Naive thymus-derived CD4-positive, alpha-beta T cell (primary cell): Measurements from ENCODE around the gene DUSP9. TPM values are rescaled to one million over a fixed set of nuclear protein-coding genes. Genes with fewer than 3 reads are reported as not detected.
A peak's percentile ranks its signal among the peaks of the same experiment; 100 is the strongest.
"Not testable (repeated sequence)": the region's sequence is repeated elsewhere in the genome, so short reads cannot be mapped to it uniquely, and the experiment has no call there.

Source experiments
- ATAC-seq: fragments of 150-1000 bp; cut with Tn5 transposase; 2 replicates; pipeline ENCODE4 v1.10.0; 2021; ENCODE audit warnings: mild to moderate bottlenecking, moderate library complexity
- CTCF ChIA-PET: fragments of 350-600 bp; sonication (Branson Sonifier 250); formaldehyde crosslinking; loops from one replicate; lab custom pipeline; 2021; ENCODE audit warnings: antibody characterized with exemption; lab: Charles Lee
- POLR2A ChIA-PET: fragments of 350-600 bp; sonication (Branson Sonifier 250); formaldehyde crosslinking; loops from one replicate; lab custom pipeline; 2021; ENCODE audit warnings: antibody characterized with exemption, inconsistent platforms; lab: Charles Lee
- DNase-seq, 9 donors: peaks; one replicate each; pipeline versions ENCODE4 v3.0.0 to v3.0.0-alpha.2; 2020 to 2022; ENCODE audit warnings: mixed read lengths in 1 of 9
- H3K27ac ChIP-seq: one replicate; pipeline ENCODE4 v1.7.0; 2013; ENCODE audit warnings: mild to moderate bottlenecking, low read depth, low read length, moderate library complexity
- H3K27me3 ChIP-seq, 2 donors: one replicate each; pipeline ENCODE4 v1.7.0; 2013; ENCODE audit warnings: low read length in 2 of 2, mild to moderate bottlenecking in 2 of 2, moderate library complexity in 2 of 2; ENCODE audit not compliant: control insufficient read depth in 2 of 2, insufficient read depth in 2 of 2
- H3K36me3 ChIP-seq, 3 experiments: 1 replicate in 2 of 3; 2 replicates in 1 of 3; pipeline ENCODE4 v1.7.0; 2013; ENCODE audit warnings: low read length in 3 of 3, mild to moderate bottlenecking in 3 of 3, moderate library complexity in 1 of 3; ENCODE audit not compliant: insufficient read depth in 3 of 3, control insufficient read depth in 2 of 3
- H3K4me1 ChIP-seq, 2 donors: one replicate each; pipeline ENCODE4 v1.7.0; 2013; ENCODE audit warnings: low read length in 2 of 2, mild to moderate bottlenecking in 2 of 2, moderate library complexity in 1 of 2; ENCODE audit not compliant: control insufficient read depth in 2 of 2, insufficient read depth in 2 of 2
- H3K4me3 ChIP-seq: 2 replicates; pipeline ENCODE4 v1.7.0; 2013; ENCODE audit warnings: mild to moderate bottlenecking, low read length
- H3K9me3 ChIP-seq, 3 experiments: 1 replicate in 2 of 3; 2 replicates in 1 of 3; pipeline ENCODE4 v1.7.0; 2013; ENCODE audit warnings: low read length in 3 of 3; ENCODE audit not compliant: control insufficient read depth in 2 of 3
- H3K27ac Mint-ChIP-seq, 9 donors: one replicate each; pipeline ENCODE4 v1.8.0; 2020 to 2022; ENCODE audit warnings: mixed read lengths in 9 of 9, mild to moderate bottlenecking in 8 of 9, moderate library complexity in 5 of 9, inconsistent platforms in 2 of 9
- H3K27me3 Mint-ChIP-seq, 5 donors: one replicate each; pipeline ENCODE4 v1.8.0; 2021 to 2022; ENCODE audit warnings: mixed read lengths in 5 of 5, mild to moderate bottlenecking in 1 of 5
- H3K36me3 Mint-ChIP-seq, 5 donors: one replicate each; pipeline ENCODE4 v1.8.0; 2020 to 2022; ENCODE audit warnings: mixed read lengths in 5 of 5, mild to moderate bottlenecking in 3 of 5, inconsistent platforms in 1 of 5
- H3K4me1 Mint-ChIP-seq, 7 donors: one replicate each; pipeline ENCODE4 v1.8.0; 2020 to 2022; ENCODE audit warnings: mixed read lengths in 7 of 7, mild to moderate bottlenecking in 3 of 7, inconsistent platforms in 1 of 7
- H3K4me3 Mint-ChIP-seq, 10 donors: one replicate each; pipeline ENCODE4 v1.8.0; 2020 to 2022; ENCODE audit warnings: mild to moderate bottlenecking in 10 of 10, mixed read lengths in 10 of 10, moderate library complexity in 6 of 10, inconsistent platforms in 2 of 10
- H3K9me3 Mint-ChIP-seq, 11 donors: one replicate each; pipeline ENCODE4 v1.8.0; 2020 to 2022; ENCODE audit warnings: mixed read lengths in 11 of 11, mild to moderate bottlenecking in 4 of 11, inconsistent platforms in 1 of 11, moderate library complexity in 1 of 11
- intact Hi-C, 2 donors: fragments of 100-400 bp; cut with micrococcal nuclease; formaldehyde crosslinking; loops; one replicate each; pipeline ENCODE4 v1.15.1; 2023
- polyA plus RNA-seq, 2 donors: library from polyadenylated mRNA; unstranded; fragments of 300-500 nt; fragmentation: Illumina TruSeq; gene quantifications; one replicate each; pipeline ENCODE4 v1.2.3, GENCODE V29; 2021
- total RNA-seq, 6 experiments: library from RNA in 5 of 6; stranded (reverse) in 5 of 6; gene quantifications; 1 replicate in 5 of 6; 2 replicates in 1 of 6; pipeline ENCODE4 v1.2.3 and lab custom pipeline; 2021 to 2026

Gene DUSP9
- total and polyA plus RNA-seq, 7 experiments from 2014 or later, result not detected

DNA sequence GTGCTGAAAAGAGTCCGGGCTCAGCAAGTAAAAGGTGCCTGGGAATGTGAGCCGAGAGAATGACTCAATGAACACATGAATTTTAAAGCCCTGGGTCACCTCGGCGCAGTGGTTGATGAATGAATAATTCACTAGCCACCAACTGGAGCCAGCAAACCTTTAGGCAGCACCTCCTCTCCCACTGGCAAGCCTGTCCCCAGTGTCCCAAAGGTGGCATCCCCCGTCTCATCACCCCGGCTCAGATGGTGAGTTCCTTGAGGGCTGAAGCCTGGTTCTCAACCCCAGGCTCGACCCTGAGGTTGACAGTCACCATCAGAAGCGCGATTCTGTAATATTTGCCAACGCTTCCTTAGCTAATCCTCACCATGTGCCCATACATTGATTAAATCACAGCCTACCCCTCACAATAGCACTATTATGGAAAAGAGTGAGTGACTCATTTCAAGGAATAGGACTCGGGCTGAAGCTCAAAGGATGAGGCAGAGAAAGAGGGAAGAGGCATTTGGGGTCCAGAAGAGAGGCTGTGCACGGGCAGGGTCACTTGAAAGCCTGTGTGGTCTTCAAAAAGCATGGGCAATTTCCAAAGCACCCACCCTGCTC, 45.4 kb upstream of the DUSP9 start:
- Histone ChIP-seq H3K36me3 (no peaks in the 10 kb centered on the region), H3K9me3 (no peaks in the 10 kb centered on the region), H3K4me1 (peaks cover 16 to 18% of the 10 kb centered on the region in 2 donors), H3K27ac (no peak overlapping the region), H3K27me3 (no peaks in the 10 kb centered on the region), H3K4me3 (no peak overlapping the region)
- ATAC-seq, result no peak
- H3K36me3 Mint-ChIP-seq, result peaks cover 0 to 8% (median 0%) of the 10 kb centered on the region in 5 donors
- POLR2A ChIA-PET, result interaction anchor here (1.1 to 2.5 kb wide), 4 partner anchors 8 to 660 kb away, joined by 3 to 10 read pairs (median 6); no protein-coding TSS in a partner anchor
- no peak for DNase-seq
- H3K4me3 Mint-ChIP-seq, result peak overlapping the region in 7 of 10 donors; percentile 12 to 87 (median 44)
- peaks cover 17 to 54% (median 42%) of the 10 kb centered on the region in 7 donors for H3K4me1 Mint-ChIP-seq
- H3K27me3 Mint-ChIP-seq, result peaks cover 0 to 3% (median 0%) of the 10 kb centered on the region in 5 donors
- CTCF ChIA-PET, result interaction anchor here (2.3 kb wide), 1 partner anchor 8 kb away, joined by 15 read pairs; no protein-coding TSS in a partner anchor
- peaks cover 0 to 4% (median 0%) of the 10 kb centered on the region in 11 donors for H3K9me3 Mint-ChIP-seq
- H3K27ac Mint-ChIP-seq, result peak overlapping the region in 1 of 9 donors; percentile 39
- intact Hi-C loops, result no loop called here

DNA sequence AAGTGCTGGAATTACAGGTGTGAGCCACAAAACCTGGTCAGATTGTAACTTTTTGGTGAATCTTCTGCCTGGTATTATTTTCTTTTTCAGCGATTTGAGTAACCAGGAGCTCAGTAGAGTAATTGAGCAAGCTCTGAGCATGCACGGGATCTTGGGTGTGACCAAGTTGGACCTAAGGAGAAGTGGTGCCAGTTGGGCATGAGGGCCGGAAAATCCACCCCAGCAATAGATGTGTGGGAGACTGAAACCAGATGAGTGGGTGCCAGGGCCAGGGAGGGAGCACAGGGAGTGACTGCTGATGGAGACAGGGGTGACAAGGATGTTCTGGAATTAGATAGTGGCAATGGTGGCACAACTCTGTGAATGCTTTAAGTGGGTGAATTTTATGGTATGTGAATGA, 44.4 kb upstream of the DUSP9 start:
- Histone ChIP-seq H3K4me3 (no peak overlapping the region), H3K9me3 (no peaks in the 10 kb centered on the region), H3K4me1 (peaks cover 8 to 12% of the 10 kb centered on the region in 2 donors), H3K27ac (no peak overlapping the region), H3K27me3 (no peaks in the 10 kb centered on the region), H3K36me3 (no peaks in the 10 kb centered on the region)
- no peak for DNase-seq
- H3K4me1 Mint-ChIP-seq, result peaks cover 13 to 44% (median 32%) of the 10 kb centered on the region in 7 donors
- ChIA-PET CTCF (interaction anchor here (0.5 kb wide), 1 partner anchor 60 kb away, joined by 3 read pairs; no protein-coding TSS in a partner anchor), POLR2A (interaction anchor here (1.2 kb wide), 1 partner anchor 661 kb away, joined by 3 read pairs; no protein-coding TSS in a partner anchor)
- peaks cover 0 to 4% (median 0%) of the 10 kb centered on the region in 11 donors for H3K9me3 Mint-ChIP-seq
- peaks cover 0 to 6% (median 0%) of the 10 kb centered on the region in 5 donors for H3K27me3 Mint-ChIP-seq
- ATAC-seq, result no peak
- peak overlapping the region in 3 of 10 donors; percentile 2 to 63 (median 11) for H3K4me3 Mint-ChIP-seq
- intact Hi-C loops, result no loop called here
- H3K27ac Mint-ChIP-seq, result peak overlapping the region in 1 of 9 donors; percentile 86
- H3K36me3 Mint-ChIP-seq, result peaks cover 0 to 4% (median 0%) of the 10 kb centered on the region in 5 donors

DNA sequence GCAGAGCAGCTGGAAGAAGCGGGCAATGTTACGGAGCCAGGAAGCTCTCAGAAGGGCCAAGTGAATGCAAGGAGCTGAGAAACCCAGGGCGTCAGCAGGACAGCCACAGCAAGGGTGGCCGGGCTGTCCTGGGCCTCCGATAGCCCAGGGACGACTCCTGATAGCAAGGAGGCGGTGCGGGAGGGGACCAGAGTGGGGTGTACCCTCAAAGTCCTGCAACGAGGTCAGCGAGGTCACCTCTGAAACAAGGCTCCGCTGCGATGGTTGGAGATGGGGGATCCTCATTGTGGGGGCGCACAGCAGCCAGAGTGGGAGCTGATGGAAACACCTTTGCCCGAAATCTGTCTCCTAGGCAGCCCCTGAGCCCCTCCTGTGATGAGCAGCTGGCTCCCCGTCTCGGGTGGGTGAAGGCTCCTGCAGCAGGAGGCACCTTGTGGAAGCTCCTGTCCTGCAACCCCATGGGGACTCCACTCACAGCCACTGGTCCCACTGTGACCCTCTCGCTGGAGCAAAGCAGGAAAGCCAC, 43.8 kb upstream of the DUSP9 start:
- Histone ChIP-seq H3K9me3 (no peaks in the 10 kb centered on the region), H3K4me1 (peaks cover 4 to 12% of the 10 kb centered on the region in 2 donors), H3K36me3 (no peaks in the 10 kb centered on the region), H3K27ac (no peak overlapping the region), H3K4me3 (no peak overlapping the region), H3K27me3 (no peaks in the 10 kb centered on the region)
- ChIA-PET POLR2A (no interaction called here), CTCF (no interaction called here)
- intact Hi-C loops, result no loop called here
- peak overlapping the region in 2 of 10 donors; percentile 31 to 63 for H3K4me3 Mint-ChIP-seq
- H3K27ac Mint-ChIP-seq, result peak overlapping the region in 2 of 9 donors; percentile 52 to 86
- ATAC-seq, result no peak
- H3K9me3 Mint-ChIP-seq, result peaks cover 0 to 4% (median 0%) of the 10 kb centered on the region in 11 donors
- peaks cover 8 to 40% (median 29%) of the 10 kb centered on the region in 7 donors for H3K4me1 Mint-ChIP-seq
- peaks cover 0 to 6% (median 0%) of the 10 kb centered on the region in 5 donors for H3K27me3 Mint-ChIP-seq
- H3K36me3 Mint-ChIP-seq, result peaks cover 0 to 4% (median 0%) of the 10 kb centered on the region in 5 donors
- no peak for DNase-seq

DNA sequence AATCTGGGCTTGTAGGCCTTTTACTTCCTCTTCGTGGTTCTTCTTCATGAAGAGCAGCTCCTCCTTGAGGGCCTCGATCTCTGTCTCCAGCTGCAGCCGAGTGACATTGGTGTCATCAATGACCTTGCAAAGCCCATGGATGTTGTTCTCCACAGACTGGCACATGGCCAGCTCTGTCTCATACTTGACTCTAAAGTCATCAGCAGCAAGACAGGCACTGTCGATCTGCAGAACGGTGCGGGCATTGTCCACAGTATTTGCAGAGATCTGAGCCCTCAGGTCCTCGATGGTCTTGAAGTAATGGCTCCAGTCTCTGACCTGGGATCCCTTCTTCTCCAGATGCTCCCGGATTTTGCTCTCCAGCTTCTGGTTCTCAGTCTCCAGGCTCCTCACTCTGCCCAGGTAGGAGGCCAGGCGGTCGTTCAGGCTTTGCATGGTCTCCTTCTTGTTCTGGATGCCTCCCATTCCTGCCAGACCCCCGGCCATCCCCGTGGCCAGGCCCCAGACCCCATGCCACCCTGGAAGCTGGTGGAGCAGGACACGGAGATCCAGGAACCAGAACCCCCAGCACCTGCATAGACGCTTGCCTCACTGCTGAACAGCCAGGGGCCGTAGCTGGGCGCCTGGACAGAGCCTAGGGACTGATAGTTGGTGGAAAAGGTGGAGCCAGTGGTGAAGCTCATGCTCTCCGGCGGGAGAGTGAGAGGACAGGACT, 42.2 kb upstream of the DUSP9 start:
- intact Hi-C loops, H3K27ac ChIP-seq, H3K4me3 ChIP-seq, DNase-seq, H3K36me3 ChIP-seq, H3K9me3 Mint-ChIP-seq, H3K9me3 ChIP-seq, H3K27me3 Mint-ChIP-seq, ATAC-seq, H3K36me3 Mint-ChIP-seq, H3K27ac Mint-ChIP-seq, POLR2A ChIA-PET, H3K27me3 ChIP-seq: not testable (repeated sequence)
- Mint-ChIP-seq H3K4me3 (peak overlapping the region in 2 of 10 donors; percentile 31 to 61), H3K4me1 (peaks cover 8 to 47% (median 29%) of the 10 kb centered on the region in 7 donors)
- CTCF ChIA-PET, result interaction anchor here (0.8 kb wide), 1 partner anchor 44 kb away, joined by 4 read pairs; no protein-coding TSS in a partner anchor
- peaks cover 3 to 12% of the 10 kb centered on the region in 2 donors for H3K4me1 ChIP-seq

DNA sequence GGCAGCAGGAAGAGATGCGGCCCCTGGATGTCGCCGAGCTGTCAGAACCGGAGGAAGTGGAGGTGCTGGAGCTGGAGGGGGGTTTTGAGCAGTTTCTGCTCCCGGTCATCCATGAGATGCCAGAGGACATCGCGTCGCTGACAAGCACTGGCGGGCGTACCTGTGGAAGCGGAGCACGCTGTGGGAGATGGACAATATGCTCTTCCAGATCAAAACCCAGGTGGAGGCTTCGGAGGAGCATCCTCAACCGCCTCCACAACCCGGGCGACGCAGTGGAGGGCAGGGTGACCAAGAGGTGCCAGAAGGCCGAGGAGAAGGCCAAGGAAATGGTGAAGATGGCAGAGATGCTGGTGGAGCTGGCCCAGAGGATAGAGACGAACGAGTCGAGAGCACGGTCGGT, 40.5 kb upstream of the DUSP9 start:
- Histone ChIP-seq H3K4me1 (peaks cover 0 to 10% of the 10 kb centered on the region in 2 donors), H3K4me3 (no peak overlapping the region), H3K9me3 (no peaks in the 10 kb centered on the region), H3K36me3 (peaks cover 0 to 4% (median 0%) of the 10 kb centered on the region in 3 experiments), H3K27me3 (no peaks in the 10 kb centered on the region), H3K27ac (no peak overlapping the region)
- Mint-ChIP-seq H3K9me3 (peaks cover 0 to 4% (median 0%) of the 10 kb centered on the region in 11 donors), H3K4me3 (no peak overlapping the region), H3K36me3 (peaks cover 0 to 4% (median 0%) of the 10 kb centered on the region in 5 donors), H3K27ac (no peak overlapping the region), H3K4me1 (peaks cover 0 to 37% (median 21%) of the 10 kb centered on the region in 7 donors), H3K27me3 (peaks cover 0 to 8% (median 0%) of the 10 kb centered on the region in 5 donors)
- DNase-seq, result no peak
- CTCF ChIA-PET, result interaction anchor here (1.0 to 1.7 kb wide), 2 partner anchors 42 to 61 kb away, joined by 4 to 6 read pairs; no protein-coding TSS in a partner anchor
- intact Hi-C loops, result no loop called here
- POLR2A ChIA-PET, result interaction anchor here (1.0 to 1.1 kb wide), 2 partner anchors 11 to 52 kb away, joined by 3 to 4 read pairs; no protein-coding TSS in a partner anchor
- ATAC-seq, result no peak

DNA sequence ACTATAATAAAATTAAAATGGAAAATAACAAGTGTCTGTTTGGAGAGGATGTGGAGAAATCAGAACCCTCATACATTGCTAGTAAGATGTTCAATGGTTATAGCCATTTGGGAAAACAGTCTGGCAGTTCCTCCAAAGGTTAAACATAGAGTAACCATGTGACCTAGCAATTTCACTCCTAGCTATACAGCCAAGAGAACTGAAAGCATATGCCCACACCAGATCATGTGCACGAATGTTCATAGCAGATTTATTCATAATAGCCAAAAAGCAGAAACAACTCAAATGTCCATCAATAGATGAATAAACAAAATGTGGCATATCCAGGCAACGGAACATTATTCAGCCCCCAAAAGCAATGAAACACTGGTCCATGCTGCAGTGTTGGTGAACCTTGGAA, 38.6 kb upstream of the DUSP9 start:
- Histone ChIP-seq H3K9me3 (no peaks in the 10 kb centered on the region), H3K4me3 (no peak overlapping the region), H3K27me3 (no peaks in the 10 kb centered on the region), H3K36me3 (peaks cover 0 to 4% (median 0%) of the 10 kb centered on the region in 3 experiments), H3K27ac (no peak overlapping the region), H3K4me1 (peaks cover 0 to 10% of the 10 kb centered on the region in 2 donors)
- Mint-ChIP-seq H3K27ac (no peak overlapping the region), H3K9me3 (no peaks in the 10 kb centered on the region), H3K36me3 (peaks cover 0 to 2% (median 0%) of the 10 kb centered on the region in 5 donors), H3K27me3 (peaks cover 0 to 10% (median 0%) of the 10 kb centered on the region in 5 donors), H3K4me3 (peak overlapping the region in 3 of 10 donors; percentile 27 to 50 (median 28)), H3K4me1 (peaks cover 0 to 23% (median 13%) of the 10 kb centered on the region in 7 donors)
- intact Hi-C loops, result loop anchor here in 1 of 2 donors (2.0 kb wide), 1 partner anchor 54 kb away; no protein-coding TSS in a partner anchor
- ChIA-PET CTCF (interaction anchor here (0.6 kb wide), 1 partner anchor 358 kb away, joined by 6 read pairs; no protein-coding TSS in a partner anchor), POLR2A (no interaction called here)
- DNase-seq, result no peak
- ATAC-seq, result no peak
